ENCODE measurements around the gene PPP3CB.

- no peak for TF ChIP-seq POLR2AphosphoS5 (IDR thresholded peaks at IDR 0.05; ENCODE audit: low read depth, low read length)
- TF ChIP-seq POLR2A (IDR thresholded peaks at IDR 0.05; ENCODE audit: low read depth, low read length), result no peak
- TF ChIP-seq TAF1 (IDR thresholded peaks at IDR 0.05; ENCODE audit: low read depth, low read length), result no peak
- no peak for TF ChIP-seq SPI1 (IDR thresholded peaks at IDR 0.05; ENCODE audit: low read depth, low read length)
Observed at GRCh38 chr10:73446926-73447325, 48.9 kb downstream of the PPP3CB start.
